DMS 273 (cell line): ENCODE measurements around the gene PRKCZ.
"Not testable (repeated sequence)": the region's sequence is repeated elsewhere in the genome, so short reads cannot be mapped to it uniquely, and the experiment has no call there.

ENCODE experiments used
- DNase-seq: peaks from one replicate; lab custom pipeline; 2025; ENCODE audit not compliant: unreplicated experiment; lab: John Stamatoyannopoulos, UW

PRKCZ gene

DNA sequence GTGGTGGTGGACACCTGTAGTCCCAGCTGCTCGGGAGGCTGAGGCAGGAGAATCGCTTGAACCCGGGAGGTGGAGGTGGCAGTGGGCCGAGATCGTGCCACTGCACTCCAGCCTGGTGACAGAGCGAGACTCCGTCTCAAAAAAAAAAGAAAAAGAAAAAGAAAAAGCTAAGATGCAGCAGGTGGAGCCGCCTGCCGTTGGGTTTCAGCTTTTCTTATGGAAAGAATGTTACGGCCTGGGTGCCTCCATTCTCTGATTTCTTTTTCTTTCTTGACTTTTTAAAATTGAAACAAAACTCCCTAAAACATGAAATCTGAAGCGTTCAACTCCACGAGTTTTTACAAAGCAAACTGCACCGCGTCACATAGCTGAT is 64.4 kb downstream of the PRKCZ start:
- not testable (repeated sequence) for DNase-seq

DNA sequence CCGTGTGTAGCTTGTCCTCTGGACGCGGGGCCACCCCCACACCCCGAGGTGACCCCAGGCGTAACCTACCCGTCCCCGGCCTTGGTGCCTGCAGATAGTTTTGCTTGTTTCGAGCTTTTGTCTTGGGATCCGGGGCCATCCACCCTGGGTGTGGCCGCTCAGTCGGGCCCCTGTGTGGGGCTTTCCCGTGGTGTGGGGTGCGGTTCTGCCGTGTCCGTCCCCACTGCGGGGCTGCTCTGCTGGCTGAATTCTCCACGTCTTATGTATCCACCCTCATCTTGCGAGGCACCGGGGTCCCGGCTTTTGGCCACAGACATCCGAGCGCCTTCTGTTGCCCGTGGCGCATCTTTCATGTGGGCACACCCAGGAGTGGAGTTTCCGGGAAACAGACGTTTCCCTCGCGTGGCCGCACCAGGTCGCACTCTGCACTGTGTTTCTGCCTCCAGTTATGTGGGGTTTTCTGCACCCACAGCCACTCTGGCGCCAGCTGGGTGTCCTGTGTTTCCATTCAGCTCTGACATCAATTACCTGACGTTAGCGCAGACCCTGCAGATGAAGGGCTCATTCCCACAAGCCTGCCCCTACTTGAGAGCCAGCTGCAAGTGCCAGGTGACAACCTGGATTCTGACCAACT is 64.9 kb downstream of the PRKCZ start:
- no peak for DNase-seq

DNA sequence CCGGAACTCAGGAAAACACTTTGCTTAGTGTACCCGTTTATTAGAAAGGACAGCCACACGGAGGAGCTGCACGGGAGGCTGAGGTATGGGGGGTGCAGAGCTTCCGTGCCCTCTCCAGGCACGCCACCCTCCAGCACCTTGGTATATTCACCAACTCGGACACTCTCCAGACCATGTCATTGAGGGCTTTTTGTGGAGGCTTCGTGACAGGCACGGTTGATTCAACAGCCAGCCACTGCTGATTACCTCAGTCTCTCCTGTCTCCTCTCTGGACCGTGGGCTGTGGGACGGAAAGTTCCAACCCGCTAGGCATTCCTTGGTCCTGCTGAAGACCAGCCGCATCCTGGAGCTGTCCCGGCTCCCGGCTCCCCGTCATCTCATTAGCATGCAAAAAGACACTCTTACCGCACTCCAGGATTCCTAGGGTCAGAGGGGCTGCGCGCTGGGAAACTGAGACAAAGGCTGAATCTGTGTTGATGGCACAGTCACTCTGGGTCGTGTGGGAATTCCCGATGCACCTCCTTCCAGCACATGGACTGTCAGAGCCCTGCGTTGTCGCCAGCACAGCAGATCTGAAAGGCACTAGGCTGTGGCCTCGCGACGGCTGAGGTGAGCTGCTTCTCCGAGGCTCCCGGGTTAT is 65.6 kb downstream of the PRKCZ start:
- no peak for DNase-seq

DNA sequence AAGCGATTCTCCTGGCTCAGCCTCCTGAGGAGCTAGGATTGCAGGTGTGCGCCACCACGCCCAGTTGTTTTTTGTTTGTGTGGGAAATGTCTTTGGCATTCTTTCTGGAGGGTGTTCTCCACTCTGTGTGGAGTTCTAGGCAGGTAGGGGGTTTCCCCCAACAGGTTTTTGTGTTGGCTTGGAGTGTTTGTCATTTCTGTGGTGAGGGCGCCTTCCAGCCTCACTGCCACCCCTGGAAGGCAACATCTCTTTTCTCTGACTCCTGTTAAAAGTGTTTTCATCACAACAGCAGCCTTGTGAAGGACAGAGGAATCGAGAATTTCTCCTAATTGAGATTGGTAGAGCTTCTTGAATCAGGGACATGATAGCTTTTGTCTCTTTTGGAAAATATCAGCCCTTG is 69.7 kb downstream of the PRKCZ start:
- DNase-seq, result no peak

DNA sequence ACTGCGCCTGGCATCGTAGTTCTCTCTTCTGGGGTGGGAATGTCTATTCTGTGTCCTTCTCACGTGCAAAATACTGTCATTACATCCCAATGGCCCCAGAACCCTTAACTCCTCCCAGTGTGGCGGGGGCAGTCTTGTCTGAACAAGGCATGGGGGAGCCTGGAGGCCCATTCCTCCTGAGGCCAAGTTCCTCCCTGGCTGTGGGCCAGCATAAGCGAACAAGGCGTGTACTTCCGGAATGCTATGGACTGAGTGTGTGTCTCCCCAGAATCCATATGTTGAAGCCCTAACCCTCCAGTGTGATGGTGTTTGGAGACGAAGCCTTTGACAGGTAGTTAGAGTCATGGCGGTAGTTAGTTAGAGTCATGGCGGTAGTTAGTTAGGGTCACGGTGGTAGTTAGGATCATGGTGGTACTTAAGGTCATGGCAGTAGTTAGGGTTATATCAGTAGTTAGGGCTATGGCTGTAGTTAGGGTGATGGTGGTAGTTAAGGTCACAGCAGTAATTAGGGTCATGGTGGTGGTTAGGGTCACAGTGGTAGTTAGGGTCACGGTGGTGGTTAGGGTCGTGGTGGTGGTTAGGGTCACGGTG is 71.0 kb downstream of the PRKCZ start:
- DNase-seq, result no peak

DNA sequence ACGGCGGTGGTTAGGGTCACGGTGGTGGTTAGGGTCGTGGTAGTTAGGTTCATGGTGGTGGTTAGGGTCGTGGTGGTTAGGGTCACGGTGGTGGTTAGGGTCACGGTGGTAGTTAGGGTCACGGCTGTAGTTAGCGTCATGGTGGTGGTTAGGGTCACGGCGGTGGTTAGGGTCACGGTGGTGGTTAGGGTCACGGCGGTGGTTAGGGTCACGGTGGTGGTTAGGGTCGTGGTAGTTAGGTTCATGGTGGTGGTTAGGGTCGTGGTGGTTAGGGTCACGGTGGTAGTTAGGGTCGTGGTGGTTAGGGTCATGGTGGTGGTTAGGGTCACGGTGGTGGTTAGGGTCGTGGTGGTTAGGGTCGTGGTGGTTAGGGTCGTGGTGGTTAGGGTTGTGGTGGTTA is 71.6 kb downstream of the PRKCZ start:
- not testable (repeated sequence) for DNase-seq

DNA sequence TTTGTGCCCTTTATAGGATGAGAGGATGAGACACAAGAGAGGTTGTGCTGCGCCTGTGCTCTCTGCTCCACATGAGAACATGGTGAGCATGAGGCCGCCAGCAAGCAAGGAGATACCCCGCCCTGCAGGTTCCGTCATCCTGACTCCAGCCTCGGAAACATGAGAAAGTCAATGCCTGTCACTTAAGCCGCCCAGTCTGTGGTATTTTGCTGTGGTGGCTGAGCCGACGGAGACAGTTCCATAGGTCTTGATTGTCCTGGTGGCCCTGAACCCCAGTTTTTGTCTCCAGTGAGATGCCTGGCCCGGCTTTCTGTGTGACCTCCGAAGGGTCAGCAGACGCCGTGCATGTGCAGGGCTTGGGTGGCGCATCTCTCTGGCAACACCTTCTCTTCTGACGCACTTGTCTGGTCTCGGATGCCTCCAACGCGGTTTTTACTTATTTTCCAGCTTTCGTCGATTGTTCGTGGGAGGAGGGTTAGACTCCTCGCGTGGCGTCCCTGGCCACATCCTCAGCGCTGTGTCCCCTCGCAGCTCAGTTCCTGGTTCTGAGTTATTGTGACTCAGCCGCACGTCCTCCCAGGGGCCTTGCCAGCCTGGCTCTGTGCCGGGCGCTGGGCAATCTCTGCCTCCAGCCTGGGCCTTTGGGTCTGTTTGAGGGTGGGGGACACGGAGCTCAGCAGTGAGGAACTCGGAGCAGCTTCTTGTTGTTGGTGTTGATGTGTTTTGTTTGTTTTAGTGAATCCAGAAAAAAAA is 74.4 kb downstream of the PRKCZ start:
- DNase-seq, result no peak

DNA sequence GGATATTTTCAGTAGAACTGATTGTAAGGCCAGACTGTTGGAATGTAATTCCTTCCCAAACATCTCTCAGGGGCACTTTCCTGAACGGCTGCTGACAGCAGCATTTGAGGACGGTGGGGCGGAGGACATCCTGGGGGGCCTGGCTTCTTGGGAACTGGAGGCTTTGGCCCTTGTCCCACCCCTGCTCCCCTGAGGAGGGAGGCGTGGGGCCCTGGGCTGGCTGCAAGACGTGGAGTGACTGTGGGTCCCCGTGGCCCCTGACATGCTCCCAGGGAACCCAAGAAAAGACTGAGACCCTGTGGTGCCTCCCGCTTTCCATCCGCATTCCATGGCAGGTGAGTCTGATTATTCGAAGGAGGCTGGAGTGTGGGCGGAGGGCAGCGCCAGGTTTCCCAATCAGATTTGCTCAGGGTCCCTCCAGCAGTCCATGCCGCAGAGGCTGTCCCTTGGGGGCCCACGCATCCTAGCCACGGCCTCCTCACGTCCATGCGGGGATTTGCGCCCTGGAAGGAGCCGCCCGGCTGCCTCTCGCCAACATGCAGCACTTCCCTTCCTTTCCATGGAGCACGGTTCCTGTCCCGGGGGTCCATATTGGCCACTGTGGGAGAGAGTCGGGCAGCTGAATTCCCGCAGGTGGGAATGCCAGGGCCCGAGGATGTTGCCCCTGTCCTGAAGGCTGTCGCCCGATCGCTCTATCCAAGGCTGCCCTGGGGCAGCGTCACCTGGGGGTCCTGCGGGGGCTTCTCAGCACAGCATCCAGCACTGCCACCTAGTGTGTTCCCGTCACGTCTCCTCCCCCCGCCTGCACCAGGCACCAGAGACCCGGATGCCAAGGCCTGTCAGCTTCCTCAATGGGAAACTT is 75.4 kb downstream of the PRKCZ start:
- no peak for DNase-seq

DNA sequence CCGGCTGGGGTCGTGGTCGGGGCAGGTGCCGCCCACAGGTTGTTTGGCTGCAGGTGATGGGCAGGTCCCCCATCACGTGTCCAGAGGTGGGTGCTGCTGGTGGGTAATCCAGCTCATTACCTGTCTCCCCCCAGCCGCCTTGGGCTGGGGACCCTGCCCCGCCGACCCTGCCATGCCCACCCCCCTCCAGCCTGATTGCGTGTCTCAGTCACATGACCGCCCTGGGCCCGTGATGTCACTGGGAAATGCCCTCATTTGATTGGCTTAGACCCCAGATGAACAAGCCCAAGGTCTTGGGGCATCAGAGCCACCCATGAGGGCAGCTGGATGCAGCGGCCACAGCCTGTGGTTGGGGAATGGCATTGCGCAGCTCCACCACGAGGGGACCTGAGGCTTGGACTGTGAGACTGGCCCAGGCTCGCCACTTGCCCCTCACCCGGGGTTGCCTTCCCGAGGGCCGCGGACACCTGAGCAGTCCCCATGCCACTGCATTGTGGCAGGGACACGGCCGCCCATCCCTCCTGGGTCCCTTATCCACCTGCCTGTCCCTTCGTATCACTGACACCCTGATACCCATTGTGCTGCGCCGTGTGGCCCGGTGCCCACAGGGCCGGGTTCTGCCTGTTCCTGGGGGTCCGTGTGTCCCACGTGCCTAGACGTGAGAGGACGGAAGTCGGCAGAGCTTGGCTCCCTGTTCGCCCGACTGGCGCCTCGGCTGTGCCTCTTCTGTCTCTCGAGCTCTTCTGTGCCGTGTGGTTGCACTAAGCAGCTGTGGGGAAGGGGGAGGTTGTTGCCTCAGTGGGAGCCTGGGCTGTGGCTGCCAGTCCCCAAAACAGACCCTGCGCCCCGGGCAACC is 76.3 kb downstream of the PRKCZ start:
- no peak for DNase-seq

DNA sequence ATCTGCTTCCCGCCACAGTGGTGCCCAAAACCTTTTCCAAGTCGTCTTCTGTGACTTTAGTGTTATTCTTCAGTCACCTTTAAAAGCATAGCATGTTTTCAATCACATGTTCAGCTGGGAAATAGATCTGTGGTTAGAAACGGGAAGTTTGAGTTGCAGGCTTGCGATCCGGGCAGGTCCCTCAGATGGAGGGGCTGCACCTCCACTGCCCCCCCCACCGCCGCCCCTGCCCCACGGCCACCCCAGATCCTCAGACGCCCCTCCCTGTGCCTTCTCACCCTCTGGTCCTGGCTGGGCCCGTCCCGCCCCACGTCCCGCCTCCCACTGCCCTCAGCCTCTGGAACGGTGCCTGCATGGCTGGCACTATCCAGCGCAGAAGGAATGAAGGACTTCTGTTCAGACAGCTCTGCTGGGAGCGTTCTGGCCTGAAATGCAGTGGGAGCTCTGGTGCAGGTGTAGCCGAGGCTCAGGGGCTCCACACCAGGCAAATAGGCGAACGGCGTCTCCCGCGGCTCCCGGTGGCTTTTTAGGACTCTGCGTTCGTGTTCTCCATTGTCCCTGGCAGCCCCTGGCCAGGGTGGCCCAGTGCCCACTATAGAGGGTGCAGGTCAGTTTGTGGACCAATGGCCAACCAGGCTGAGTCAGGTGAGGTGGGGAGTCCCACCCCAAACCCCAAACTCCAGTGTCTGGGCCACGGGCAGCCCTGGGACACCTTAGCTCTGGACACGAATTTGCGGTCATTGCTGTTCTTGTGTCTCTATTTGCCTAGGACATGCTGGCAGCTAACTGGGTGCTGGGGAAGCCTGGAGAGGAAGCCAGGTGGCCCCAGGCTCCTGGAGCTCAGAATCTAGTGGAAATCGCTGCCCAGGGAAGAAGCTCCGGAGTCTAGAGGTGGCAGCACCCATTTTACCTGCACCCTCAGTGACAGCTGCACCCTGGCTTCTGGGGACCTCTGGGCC is 77.3 kb downstream of the PRKCZ start:
- DNase-seq, result no peak

DNA sequence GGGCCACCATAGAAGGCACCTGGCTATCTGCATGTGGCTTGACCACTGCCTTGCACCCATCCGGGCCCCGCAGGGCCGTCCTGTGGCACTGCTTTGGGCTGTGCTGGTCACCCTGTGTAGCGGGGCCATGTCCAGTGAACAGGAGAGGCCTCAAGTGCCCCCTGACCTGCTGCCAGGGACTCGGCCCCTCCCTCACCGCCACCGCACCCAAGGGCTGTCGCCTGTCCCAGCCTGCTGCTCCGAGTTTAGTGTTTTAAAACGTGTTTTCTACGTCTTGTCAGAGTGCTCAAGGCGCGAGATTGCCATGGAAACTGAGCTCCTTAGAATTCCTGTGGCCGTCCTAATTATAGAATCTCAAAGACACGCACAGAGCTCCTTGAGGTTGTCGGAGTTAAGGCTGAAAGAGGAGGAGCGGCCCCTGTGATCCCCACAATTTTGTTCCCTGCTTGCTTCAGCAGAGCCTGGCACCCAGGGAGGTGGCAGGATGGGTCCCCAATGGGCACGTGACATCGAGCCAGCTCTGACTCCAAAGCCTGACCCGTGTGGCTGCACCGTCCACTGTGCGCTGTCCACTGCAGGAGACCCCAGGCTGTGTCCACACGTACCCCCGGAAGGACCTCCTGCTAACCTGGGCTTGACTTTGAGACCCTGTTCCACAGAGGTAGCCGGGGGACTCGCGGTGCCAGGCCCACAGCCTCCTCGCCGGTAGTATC is 78.1 kb downstream of the PRKCZ start:
- DNase-seq, result no peak

DNA sequence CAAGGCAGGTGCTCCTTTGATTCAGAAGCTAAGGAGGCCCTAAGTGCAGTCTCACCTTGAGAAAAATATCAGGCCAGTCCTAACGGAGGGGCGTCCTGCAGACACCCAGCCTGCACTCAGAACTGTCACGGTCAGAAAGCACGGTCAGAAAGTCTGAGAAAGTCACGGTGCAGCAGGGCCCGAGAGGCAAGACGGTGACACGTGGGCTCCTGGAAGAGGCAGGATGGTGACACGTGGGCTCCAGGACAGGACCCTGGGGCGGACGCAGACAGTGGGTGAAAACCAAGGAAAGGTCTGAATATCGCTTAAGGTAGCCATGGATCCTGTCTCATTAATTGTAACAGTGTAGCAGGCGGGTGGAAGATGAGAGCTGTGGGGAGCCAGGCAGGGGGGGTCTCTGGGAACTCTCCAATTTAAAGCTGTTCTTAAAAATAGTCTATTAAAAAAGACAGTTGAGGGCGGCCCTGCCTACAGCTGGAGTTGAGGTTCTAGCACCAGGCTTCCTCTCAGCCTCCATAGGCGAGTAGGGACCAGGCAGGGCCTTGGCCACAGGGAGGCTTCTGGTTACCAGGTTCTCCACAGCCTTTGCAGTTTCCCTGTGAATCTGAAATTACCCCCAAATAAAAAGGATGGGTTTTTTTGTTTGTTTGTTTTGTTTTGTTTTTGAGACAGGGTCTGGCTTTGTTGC is 79.2 kb downstream of the PRKCZ start:
- DNase-seq, result no peak

DNA sequence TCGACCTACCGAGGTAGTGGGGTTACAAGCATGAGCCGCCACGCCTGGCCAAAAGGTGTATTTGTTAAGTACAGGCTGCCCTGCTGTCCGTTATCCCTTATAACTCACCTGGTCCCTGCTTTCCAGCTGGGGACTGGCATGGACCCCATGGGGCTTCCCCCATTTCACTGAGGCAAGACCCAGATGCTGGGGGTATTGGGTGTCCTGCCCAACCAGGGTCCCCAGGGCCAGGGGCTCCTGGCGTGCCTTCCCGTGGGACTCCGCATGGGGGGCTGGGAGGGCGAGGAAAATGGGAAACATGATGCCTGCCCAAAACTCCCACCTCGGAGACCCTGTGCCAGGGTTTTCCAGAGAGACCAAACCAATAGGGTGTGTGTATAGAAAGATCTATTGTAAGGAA is 79.9 kb downstream of the PRKCZ start:
- no peak for DNase-seq

DNA sequence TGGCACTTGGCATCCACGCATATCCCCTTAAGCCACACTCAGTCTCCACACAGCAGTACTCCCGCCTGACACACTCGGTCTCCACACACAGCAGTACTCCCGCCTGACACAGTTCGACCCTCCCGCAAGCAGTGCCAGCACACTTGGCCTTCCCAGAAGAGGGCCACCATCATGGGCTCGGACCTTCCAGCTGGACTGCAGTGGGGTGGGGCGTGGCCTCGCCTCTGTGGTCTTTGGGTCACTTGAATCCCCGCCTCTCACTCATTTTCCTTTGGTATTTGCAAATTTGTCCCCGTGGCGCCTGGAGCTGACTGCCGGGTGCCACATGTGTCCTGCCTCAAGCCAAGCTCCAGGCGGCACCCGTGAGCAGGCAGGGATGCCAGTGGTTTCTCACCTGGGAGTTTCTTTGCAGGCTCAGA is 80.7 kb downstream of the PRKCZ start:
- no peak for DNase-seq

DNA sequence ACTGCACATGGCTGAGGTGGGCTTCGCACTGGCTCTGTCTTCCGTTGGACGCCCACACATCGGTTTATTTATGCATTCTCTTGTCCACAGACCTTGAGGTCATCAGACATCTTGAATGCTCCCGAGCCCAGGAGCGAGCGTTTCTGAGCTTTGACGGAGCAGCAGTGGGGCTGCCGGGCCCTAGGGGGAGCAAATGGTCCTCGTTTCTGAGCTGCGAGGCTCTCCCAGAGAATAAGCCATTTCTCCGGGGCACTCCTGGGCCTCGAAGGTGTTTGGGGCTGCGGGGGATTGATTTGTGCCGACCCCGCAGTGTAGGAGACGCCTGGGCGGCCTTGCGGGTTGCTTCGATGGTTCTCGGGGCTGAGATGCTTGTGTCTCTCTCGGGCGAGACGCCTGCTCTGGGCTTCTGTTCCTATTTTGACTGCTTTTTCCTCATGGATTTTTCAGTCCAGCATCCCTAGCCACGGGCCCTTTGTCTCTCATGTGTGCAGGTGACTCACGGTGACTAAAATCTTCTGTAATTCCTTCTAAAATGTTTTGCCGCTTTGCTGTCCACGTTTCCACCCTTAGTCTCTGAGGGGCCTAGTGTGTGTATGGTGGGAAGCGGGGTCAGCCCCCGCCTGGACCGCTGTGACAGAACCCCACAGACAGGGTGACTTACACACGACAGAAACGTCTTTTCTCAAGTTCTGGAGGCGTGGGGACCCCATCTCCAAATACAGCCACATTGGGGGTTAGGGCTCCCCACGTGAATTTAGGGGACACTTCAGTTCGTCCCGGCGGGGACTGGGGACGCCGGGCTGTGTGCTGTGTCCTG is 82.2 kb downstream of the PRKCZ start:
- DNase-seq, result peak; percentile 39

DNA sequence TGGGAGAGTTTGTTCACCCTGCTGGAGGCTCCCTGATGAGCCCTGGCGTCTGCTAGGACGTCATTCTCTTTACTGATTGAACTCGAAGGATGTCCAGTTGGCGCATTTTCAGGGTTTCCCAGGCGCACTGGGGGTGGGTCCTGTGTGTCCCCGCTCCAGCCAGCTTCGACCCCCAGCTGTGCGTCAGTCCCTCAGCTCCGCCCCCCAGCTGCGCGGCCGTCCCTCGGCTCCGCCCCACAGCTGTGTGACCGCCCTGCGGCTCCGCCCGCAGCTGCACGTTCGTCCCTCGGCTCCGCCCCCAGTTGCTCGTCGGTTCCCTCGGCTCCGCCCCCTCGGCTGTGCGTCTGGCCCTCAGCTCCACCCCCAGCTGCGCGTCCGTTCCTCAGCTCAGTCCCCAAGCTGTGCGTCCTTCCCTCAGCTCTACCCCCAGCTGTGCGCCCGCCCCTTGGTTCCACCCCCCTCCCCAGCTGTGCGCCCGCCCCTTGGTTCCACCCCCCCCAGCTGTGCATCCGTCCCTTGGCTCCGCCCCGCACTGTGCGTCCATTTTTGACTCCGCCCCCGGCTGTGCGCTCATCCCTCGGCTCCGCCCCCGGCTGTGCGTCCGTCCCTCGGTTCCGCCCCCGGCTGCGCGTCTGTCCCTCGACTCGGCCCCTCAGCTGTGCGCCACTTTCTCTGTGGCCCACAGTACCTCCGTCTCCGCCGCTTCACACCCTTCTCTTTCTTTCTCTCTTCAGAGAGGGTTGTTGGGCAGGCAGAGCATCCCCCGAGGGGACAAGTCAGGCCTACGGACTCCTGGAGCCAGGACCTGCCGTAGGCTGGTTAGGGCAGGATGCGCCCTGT is 83.0 kb downstream of the PRKCZ start:
- DNase-seq, result no peak
